T-cell (primary cell): Measurements from ENCODE around the gene SMCO3. TPM values are rescaled to one million over a fixed set of nuclear protein-coding genes. Genes with fewer than 3 reads are reported as not detected.
A peak's percentile ranks its signal among the peaks of the same experiment; 100 is the strongest.

Experiments
- ATAC-seq, 4 experiments: fragments of 200-7000 bp in 3 of 4; fragments of 150-1000 bp in 1 of 4; cut with Tn5 transposase; replicated peaks in 1 of 4; 1 replicate in 3 of 4; 2 replicates in 1 of 4; pipeline ENCODE4 v1.10.0; 2021; ENCODE audit warnings: moderate library complexity in 3 of 4, mild to moderate bottlenecking in 2 of 4, moderate number of reproducible peaks in 1 of 4
- CTCF ChIA-PET, 2 donors: fragments of 300-600 bp; sonication (Branson Sonifier 250); formaldehyde crosslinking; loops; one replicate each; lab custom pipeline; 2022; ENCODE audit warnings: antibody characterized with exemption in 2 of 2; lab: Charles Lee
- POLR2A ChIA-PET, 2 donors: fragments of 300-600 bp; sonication (Branson Sonifier 250); formaldehyde crosslinking; loops; one replicate each; lab custom pipeline; 2022; ENCODE audit warnings: antibody characterized with exemption in 2 of 2; lab: Charles Lee
- DNase-seq, 35 experiments: peaks; one replicate each; pipeline versions ENCODE4 v3.0.0 to v3.0.0-alpha.2; 2013 to 2023
- H3K27ac ChIP-seq: one replicate; pipeline ENCODE4 v1.5.1; 2013; ENCODE audit warnings: low read length
- H3K27me3 ChIP-seq, 2 experiments: replicated peaks in 1 of 2; 1 replicate in 1 of 2; 2 replicates in 1 of 2; pipeline versions ENCODE4 v1.6.1 to v1.7.0; 2013; ENCODE audit warnings: low read length in 1 of 2, mixed read lengths in 1 of 2; ENCODE audit not compliant: control insufficient read depth in 2 of 2, insufficient read depth in 2 of 2; ENCODE audit errors: extremely low read depth in 1 of 2
- H3K36me3 ChIP-seq, 2 donors: 1 replicate in 1 of 2; 2 replicates in 1 of 2; pipeline versions ENCODE4 v1.6.1 to v1.7.0; 2013; ENCODE audit warnings: low read length in 1 of 2; ENCODE audit not compliant: control insufficient read depth in 2 of 2, insufficient read depth in 1 of 2; ENCODE audit errors: extremely low read depth in 1 of 2
- H3K4me1 ChIP-seq, 2 experiments: 1 replicate in 1 of 2; 2 replicates in 1 of 2; pipeline versions ENCODE4 v1.6.1 to v1.7.0; 2013; ENCODE audit warnings: low read length in 2 of 2, mixed read lengths in 1 of 2; ENCODE audit not compliant: insufficient read depth in 2 of 2, control insufficient read depth in 1 of 2; ENCODE audit errors: extremely low read depth in 1 of 2
- H3K4me3 ChIP-seq, 2 donors: 1 replicate in 1 of 2; 2 replicates in 1 of 2; pipeline versions ENCODE4 v1.5.1 to v1.7.0; 2013; ENCODE audit warnings: mild to moderate bottlenecking in 2 of 2, low read length in 1 of 2, moderate library complexity in 1 of 2; ENCODE audit not compliant: control insufficient read depth in 1 of 2; ENCODE audit errors: extremely low read depth in 1 of 2
- H3K9me3 ChIP-seq: 2 replicates; pipeline ENCODE4 v1.7.0; 2013
- H3K27ac Mint-ChIP-seq, 2 donors: one replicate each; pipeline ENCODE4 v1.8.0; 2020 to 2021; ENCODE audit warnings: mild to moderate bottlenecking in 2 of 2, mixed read lengths in 2 of 2
- H3K27me3 Mint-ChIP-seq, 2 donors: one replicate each; pipeline ENCODE4 v1.8.0; 2021 to 2022; ENCODE audit warnings: mixed read lengths in 2 of 2
- H3K36me3 Mint-ChIP-seq: one replicate; pipeline ENCODE4 v1.8.0; 2021; ENCODE audit warnings: mixed read lengths
- H3K4me1 Mint-ChIP-seq, 3 donors: one replicate each; pipeline ENCODE4 v1.8.0; 2020 to 2022; ENCODE audit warnings: mixed read lengths in 3 of 3, mild to moderate bottlenecking in 1 of 3
- H3K4me3 Mint-ChIP-seq, 3 donors: one replicate each; pipeline ENCODE4 v1.8.0; 2020 to 2022; ENCODE audit warnings: mild to moderate bottlenecking in 3 of 3, mixed read lengths in 3 of 3, moderate library complexity in 3 of 3
- H3K9me3 Mint-ChIP-seq, 3 donors: one replicate each; pipeline ENCODE4 v1.8.0; 2020 to 2022; ENCODE audit warnings: mixed read lengths in 3 of 3
- WGBS: methylation state at CpG from one replicate; pipeline ENCODE4 v1.1.5; 2013; ENCODE audit warnings: missing lambda C conversion rate; ENCODE audit not compliant: insufficient coverage; 5-methylcytosine and 5-hydroxymethylcytosine counted together
- total RNA-seq, 35 experiments: library from RNA in 6 of 35; stranded (reverse) in 6 of 35; fragments of 120-200 nt in 1 of 35; gene quantifications; one replicate each; pipeline versions ENCODE4 v1.2.1 to v1.2.4 and lab custom pipeline; 2013 to 2026

SMCO3 gene
- total RNA-seq, 5 donors from 2014 or later (not counting 1 experiment from before 2014, with no cell fraction given) = not detected

DNA sequence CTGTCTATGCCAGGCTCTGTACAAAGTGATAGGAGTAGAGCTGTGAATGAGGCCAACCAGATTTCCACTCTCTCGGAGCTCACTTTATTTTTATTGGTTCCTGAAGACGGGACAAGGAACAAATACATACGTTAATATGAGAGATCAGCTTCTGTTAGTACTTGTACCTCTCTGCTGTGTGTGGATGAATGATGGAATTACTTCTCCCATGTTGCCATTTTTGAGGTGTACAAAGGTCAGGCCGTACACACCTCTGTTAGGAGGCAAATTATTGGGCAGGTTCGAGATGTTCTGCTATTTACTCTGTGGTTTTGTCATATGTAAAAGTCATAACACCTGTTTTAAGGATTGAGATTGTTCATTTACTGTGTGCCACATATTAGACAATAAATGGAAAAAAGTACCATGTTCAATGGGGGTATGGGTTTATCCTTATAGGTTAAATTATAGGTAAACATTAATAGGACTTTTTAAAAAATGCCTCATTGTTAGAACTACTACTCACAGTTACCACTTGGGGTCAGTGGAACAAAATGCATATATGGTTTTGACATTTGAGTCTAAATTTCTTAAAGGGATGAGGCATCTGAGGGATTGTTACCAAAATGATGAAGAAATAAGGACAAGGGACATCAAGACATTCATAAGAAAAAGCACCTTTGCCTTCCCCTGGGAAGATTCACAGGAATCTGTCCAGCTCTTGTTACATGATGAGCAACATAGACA is 37.6 kb downstream of the SMCO3 start:
- DNase-seq = peak in 1 of 35 experiments; percentile 34

DNA sequence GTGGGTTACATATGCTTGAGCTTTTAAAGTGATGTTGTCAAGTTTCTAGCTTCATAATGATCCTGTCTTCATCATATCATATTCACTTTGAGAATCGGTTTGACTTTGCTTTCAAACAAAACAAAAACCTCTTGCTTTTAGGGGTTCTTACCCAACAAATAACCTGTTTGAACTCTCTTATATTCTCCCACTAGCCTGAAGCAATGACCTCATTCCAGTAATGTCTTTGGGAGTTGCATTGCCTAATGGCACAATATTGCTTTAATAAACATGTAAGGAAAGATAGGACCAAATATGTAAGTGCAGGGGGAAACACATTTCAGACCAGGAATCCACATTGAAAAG is 38.4 kb downstream of the SMCO3 start:
- Histone ChIP-seq H3K27ac (peak overlapping the region; percentile 81), H3K36me3 (no peaks in the 10 kb centered on the region), H3K4me3 (peak overlapping the region; percentile 79 to 84), H3K27me3 (no peaks in the 10 kb centered on the region), H3K4me1 (peaks cover 17 to 33% of the 10 kb centered on the region in 2 experiments), H3K9me3 (no peaks in the 10 kb centered on the region)
- peak overlapping the region; percentile 97 to 99 (median 99) for H3K4me3 Mint-ChIP-seq
- H3K27ac Mint-ChIP-seq = peak overlapping the region; percentile 96 to 98
- DNase-seq (no peak), ATAC-seq (no peak)
- ChIA-PET CTCF (interaction anchor here (0.9 to 9.8 kb wide), 7 partner anchors 9 to 517 kb away, joined by 3 to 122 read pairs (median 8); partner anchors contain the start of genes C12orf60 (in 1 of the 2) and WBP11 (in 1 of the 2)), POLR2A (interaction anchor here (0.8 to 8.3 kb wide), 7 partner anchors 8 to 183 kb away, joined by 3 to 121 read pairs (median 4); partner anchors contain the start of genes C12orf60 (in 1 of the 2) and WBP11 (in 1 of the 2))
- no CpG with 5 or more reads among the region's 1 CpG for WGBS
- H3K36me3 Mint-ChIP-seq = no peaks in the 10 kb centered on the region
- H3K27me3 Mint-ChIP-seq = no peaks in the 10 kb centered on the region
- H3K4me1 Mint-ChIP-seq = peaks cover 50 to 59% (median 51%) of the 10 kb centered on the region in 3 donors
- H3K9me3 Mint-ChIP-seq = no peaks in the 10 kb centered on the region

More for the DNA sequence above, 37.6 kb downstream of the SMCO3 start:
- Mint-ChIP-seq H3K4me1 (peaks cover 45 to 54% (median 47%) of the 10 kb centered on the region in 3 donors), H3K9me3 (no peaks in the 10 kb centered on the region), H3K36me3 (no peaks in the 10 kb centered on the region), H3K27me3 (no peaks in the 10 kb centered on the region), H3K4me3 (peak overlapping the region; percentile 34 to 99 (median 99)), H3K27ac (peak overlapping the region; percentile 96 to 98)
- Histone ChIP-seq H3K9me3 (no peaks in the 10 kb centered on the region), H3K4me1 (peaks cover 17 to 29% of the 10 kb centered on the region in 2 experiments), H3K36me3 (no peaks in the 10 kb centered on the region), H3K27ac (no peak overlapping the region), H3K4me3 (no peak overlapping the region), H3K27me3 (no peaks in the 10 kb centered on the region)
- ChIA-PET POLR2A (interaction anchor here (0.8 to 8.3 kb wide), 5 partner anchors 16 to 183 kb away, joined by 3 to 121 read pairs (median 4); partner anchors contain the start of genes C12orf60 (in 1 of the 2) and WBP11 (in 1 of the 2)), CTCF (interaction anchor here (0.5 to 9.8 kb wide), 7 partner anchors 8 to 219 kb away, joined by 3 to 122 read pairs (median 6); partner anchors contain the start of genes C12orf60 (in 1 of the 2) and WBP11 (in 1 of the 2))
- WGBS = no CpG with 5 or more reads among the region's 5 CpGs
- ATAC-seq = no peak

- WGBS = 2% methylated on average over 20 of the region's 34 CpGs
- Mint-ChIP-seq H3K4me1 (peaks cover 47 to 54% (median 50%) of the 10 kb centered on the region in 3 donors), H3K4me3 (peak overlapping the region; percentile 97 to 99 (median 99))
These were observed 38.9 kb downstream of the SMCO3 start for GRCh38 chr12:14774906-14775635.

DNA sequence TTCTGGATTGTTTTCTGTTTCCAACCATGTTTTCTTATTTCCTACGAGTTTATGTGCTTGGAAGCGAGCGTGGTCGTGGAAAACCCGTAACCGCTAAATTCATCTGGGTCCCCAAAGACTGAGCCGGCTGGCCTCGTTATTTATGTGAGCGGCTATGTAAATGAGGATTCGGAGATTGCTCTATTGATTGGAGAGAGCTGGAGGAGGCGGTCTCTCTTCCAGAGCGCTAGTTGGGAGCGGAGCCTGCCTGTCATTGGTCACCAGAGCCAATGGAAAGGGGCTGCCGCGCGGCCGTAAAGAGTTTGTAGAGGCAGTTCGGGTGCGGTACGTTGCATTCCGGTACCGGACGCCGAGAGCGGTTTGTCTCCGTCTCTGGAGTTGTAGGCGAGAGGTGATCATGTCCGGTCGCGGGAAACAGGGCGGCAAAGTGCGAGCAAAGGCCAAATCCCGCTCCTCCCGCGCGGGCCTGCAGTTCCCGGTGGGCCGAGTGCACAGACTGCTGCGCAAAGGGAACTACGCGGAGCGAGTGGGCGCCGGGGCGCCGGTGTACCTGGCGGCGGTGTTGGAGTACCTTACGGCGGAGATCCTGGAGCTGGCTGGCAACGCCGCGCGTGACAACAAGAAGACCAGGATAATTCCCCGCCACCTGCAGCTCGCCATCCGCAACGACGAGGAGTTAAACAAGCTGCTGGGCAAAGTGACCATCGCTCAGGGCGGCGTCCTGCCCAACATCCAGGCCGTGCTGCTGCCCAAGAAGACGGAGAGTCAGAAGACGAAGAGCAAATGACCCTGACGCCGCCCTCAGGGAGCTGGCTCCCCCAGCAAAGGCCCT is 39.7 kb downstream of the SMCO3 start:
- peak overlapping the region; percentile 81 for H3K27ac ChIP-seq
- Mint-ChIP-seq H3K9me3 (no peaks in the 10 kb centered on the region), H3K4me1 (peaks cover 47 to 61% (median 54%) of the 10 kb centered on the region in 3 donors), H3K27ac (peak overlapping the region; percentile 96 to 98), H3K36me3 (no peaks in the 10 kb centered on the region), H3K4me3 (peak overlapping the region; percentile 97 to 99 (median 99)), H3K27me3 (no peaks in the 10 kb centered on the region)
- no peaks in the 10 kb centered on the region for H3K27me3 ChIP-seq
- peaks cover 17 to 36% of the 10 kb centered on the region in 2 experiments for H3K4me1 ChIP-seq
- DNase-seq = peak; percentile 68 to 94 (median 90)
- peak; percentile 66 to 70 (median 68) for ATAC-seq
- no peaks in the 10 kb centered on the region for H3K36me3 ChIP-seq
- ChIA-PET CTCF (interaction anchor here (0.7 to 9.8 kb wide), 8 partner anchors 10 to 536 kb away, joined by 3 to 122 read pairs (median 5); partner anchors contain the start of genes C12orf60 (in 1 of the 2) and WBP11 (in 1 of the 2)), POLR2A (interaction anchor here (0.5 to 8.3 kb wide), 10 partner anchors 9 to 694 kb away, joined by 3 to 121 read pairs (median 4); partner anchors contain the start of genes ATF7IP (in 1 of the 2), C12orf60 (in 1 of the 2) and WBP11 (in 1 of the 2))
- WGBS = under 1% methylated on average over 63 of the region's 67 CpGs
- H3K9me3 ChIP-seq = no peaks in the 10 kb centered on the region
- H3K4me3 ChIP-seq = peak overlapping the region; percentile 79 to 84

More at GRCh38 chr12:14774906-14775635, 38.9 kb downstream of the SMCO3 start:
- H3K9me3 ChIP-seq = no peaks in the 10 kb centered on the region
- Mint-ChIP-seq H3K27me3 (no peaks in the 10 kb centered on the region), H3K27ac (peak overlapping the region; percentile 96 to 98), H3K36me3 (no peaks in the 10 kb centered on the region), H3K9me3 (no peaks in the 10 kb centered on the region)
- H3K36me3 ChIP-seq = no peaks in the 10 kb centered on the region
- ChIA-PET POLR2A (interaction anchor here (0.6 to 8.3 kb wide), 10 partner anchors 8 to 184 kb away, joined by 3 to 121 read pairs (median 4); partner anchors contain the start of genes C12orf60 (in 1 of the 2) and WBP11 (in 1 of the 2)), CTCF (interaction anchor here (0.9 to 9.8 kb wide), 8 partner anchors 9 to 537 kb away, joined by 3 to 122 read pairs (median 7); partner anchors contain the start of genes C12orf60 (in 1 of the 2) and WBP11 (in 1 of the 2))
- H3K4me3 ChIP-seq = peak overlapping the region; percentile 79 to 84
- DNase-seq (peak in 16 of 35 experiments; percentile 1 to 49 (median 16)), ATAC-seq (no peak)
- H3K27me3 ChIP-seq = no peaks in the 10 kb centered on the region
- H3K4me1 ChIP-seq = peaks cover 17 to 33% of the 10 kb centered on the region in 2 experiments
- H3K27ac ChIP-seq = peak overlapping the region; percentile 81

DNA sequence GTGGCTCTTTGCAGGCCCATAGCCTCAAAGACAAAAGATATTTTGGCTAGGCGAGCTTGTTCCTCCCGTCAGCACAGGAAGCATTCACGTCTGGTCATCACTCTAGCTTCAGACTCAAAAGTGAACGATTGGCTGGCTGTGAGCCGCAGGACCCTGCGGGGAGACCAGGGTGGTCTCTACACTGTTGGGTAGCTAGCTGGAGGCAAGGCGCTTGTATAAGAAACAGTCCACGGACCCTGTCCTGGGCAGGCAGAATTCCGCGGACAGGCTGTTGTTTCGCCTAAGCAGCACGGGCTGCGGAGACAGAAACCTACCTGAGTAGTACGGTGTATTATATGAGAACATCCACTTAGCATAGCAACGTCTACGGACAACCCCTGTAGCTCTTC is 40.3 kb downstream of the SMCO3 start:
- Histone ChIP-seq H3K4me1 (peaks cover 17 to 42% of the 10 kb centered on the region in 2 experiments), H3K27me3 (no peaks in the 10 kb centered on the region), H3K9me3 (no peaks in the 10 kb centered on the region), H3K27ac (peak overlapping the region; percentile 81), H3K36me3 (no peaks in the 10 kb centered on the region), H3K4me3 (peak overlapping the region; percentile 79 to 84)
- no peaks in the 10 kb centered on the region for H3K9me3 Mint-ChIP-seq
- WGBS = 24% methylated on average over 13 of the region's 16 CpGs
- ChIA-PET CTCF (interaction anchor here (0.7 to 9.8 kb wide), 8 partner anchors 11 to 536 kb away, joined by 3 to 122 read pairs (median 4); partner anchors contain the start of genes C12orf60 (in 1 of the 2) and WBP11 (in 1 of the 2)), POLR2A (interaction anchor here (0.5 to 8.3 kb wide), 9 partner anchors 10 to 695 kb away, joined by 3 to 121 read pairs (median 3); partner anchors contain the start of genes ATF7IP (in 1 of the 2), C12orf60 (in 1 of the 2) and WBP11 (in 1 of the 2))
- H3K27me3 Mint-ChIP-seq = no peaks in the 10 kb centered on the region
- peaks cover 3% of the 10 kb centered on the region for H3K36me3 Mint-ChIP-seq
- DNase-seq (peak in 4 of 35 experiments; percentile 4 to 34 (median 18)), ATAC-seq (peak; percentile 6 to 18 (median 9))
- H3K4me1 Mint-ChIP-seq = peaks cover 51 to 67% (median 59%) of the 10 kb centered on the region in 3 donors
- peak overlapping the region; percentile 96 to 98 for H3K27ac Mint-ChIP-seq
- peak overlapping the region; percentile 97 to 99 (median 99) for H3K4me3 Mint-ChIP-seq
